GM21526 (cell line): Measurements from ENCODE around the gene NGFR.
"Not testable (repeated sequence)": the region's sequence is repeated elsewhere in the genome, so short reads cannot be mapped to it uniquely, and the experiment has no call there.

Experiments
- ATAC-seq: cut with Tn5 transposase; IDR thresholded peaks from one replicate; pipeline ENCODE4 v1.9.1; 2021; ENCODE audit warnings: moderate library complexity; ENCODE audit not compliant: unreplicated experiment, low FRiP score

Gene NGFR

GRCh38 chr17:49494399-49494985 lies 601 bp upstream of the NGFR start:
- no peak for ATAC-seq

GRCh38 chr17:49495842-49496182 lies 719 bp downstream of the NGFR start:
- ATAC-seq, result no peak

- ATAC-seq, result no peak
Observed at GRCh38 chr17:49496183-49496866, 1.2 kb downstream of the NGFR start.

- no peak for ATAC-seq
Observed at GRCh38 chr17:49496867-49497147, 1.7 kb downstream of the NGFR start.

- ATAC-seq, result no peak
Observed at GRCh38 chr17:49497148-49498028, 2.3 kb downstream of the NGFR start.

GRCh38 chr17:49498029-49498615 lies 3.0 kb downstream of the NGFR start:
- ATAC-seq, result no peak

- no peak for ATAC-seq
Observed at GRCh38 chr17:49501496-49501895, 6.4 kb downstream of the NGFR start.

GRCh38 chr17:49502254-49502653 lies 7.2 kb downstream of the NGFR start:
- ATAC-seq, result no peak

GRCh38 chr17:49502680-49503079 lies 7.6 kb downstream of the NGFR start:
- ATAC-seq, result not testable (repeated sequence)

GRCh38 chr17:49504369-49504768 lies 9.3 kb downstream of the NGFR start:
- ATAC-seq, result no peak

- ATAC-seq, result no peak
Observed at GRCh38 chr17:49505854-49506253, 10.8 kb downstream of the NGFR start.

GRCh38 chr17:49506282-49506681 lies 11.2 kb downstream of the NGFR start:
- no peak for ATAC-seq

- no peak for ATAC-seq
Observed at GRCh38 chr17:49508061-49508865, 13.2 kb downstream of the NGFR start.

GRCh38 chr17:49508866-49509587 lies 13.9 kb downstream of the NGFR start:
- no peak for ATAC-seq

- no peak for ATAC-seq
Observed at GRCh38 chr17:49509588-49509917, 14.5 kb downstream of the NGFR start.

- ATAC-seq, result no peak
Observed at GRCh38 chr17:49510059-49510719, 15.1 kb downstream of the NGFR start.

- ATAC-seq, result no peak
Observed at GRCh38 chr17:49510720-49511110, 15.6 kb downstream of the NGFR start.

- ATAC-seq, result no peak
Observed at GRCh38 chr17:49511810-49512209, 16.7 kb downstream of the NGFR start.

- no peak for ATAC-seq
Observed at GRCh38 chr17:49512296-49513043, 17.4 kb downstream of the NGFR start.
